Loucy (cell line): Measurements from ENCODE around the gene KRT8.
A peak's percentile ranks its signal among the peaks of the same experiment; 100 is the strongest.

Source experiments
- H2AFZ ChIP-seq: fragments of 200-600 bp; sonication (generic); 2 replicates; pipeline ENCODE4 v1.6.0; 2016; ENCODE audit warnings: antibody characterized with exemption, mild to moderate bottlenecking, low read length, moderate library complexity
- H3F3A ChIP-seq: fragments of 200-600 bp; 2 replicates; pipeline ENCODE4 v1.6.0; 2016; ENCODE audit warnings: antibody characterized with exemption, low read depth, mild to moderate bottlenecking
- H3K27me3 ChIP-seq: fragments of 200-600 bp; sonication (generic); 2 replicates; pipeline ENCODE4 v1.6.1; 2014; ENCODE audit warnings: low read length, mild to moderate bottlenecking; ENCODE audit not compliant: insufficient read depth, poor library complexity, severe bottlenecking
- H3K36me3 ChIP-seq: fragments of 200-600 bp; sonication (generic); 2 replicates; pipeline ENCODE4 v1.6.1; 2016; ENCODE audit warnings: low read length; ENCODE audit not compliant: insufficient read depth
- H3K4me1 ChIP-seq: fragments of 200-600 bp; sonication (generic); 2 replicates; pipeline ENCODE4 v1.5.1; 2014; ENCODE audit warnings: low read length, mild to moderate bottlenecking; ENCODE audit not compliant: insufficient read depth, poor library complexity, severe bottlenecking
- H3K4me2 ChIP-seq: fragments of 200-600 bp; sonication (generic); 2 replicates; pipeline ENCODE4 v1.6.0; 2014; ENCODE audit warnings: antibody characterized with exemption, low read length, low read depth, mild to moderate bottlenecking; ENCODE audit not compliant: poor library complexity, severe bottlenecking
- H3K4me3 ChIP-seq: fragments of 200-600 bp; sonication (generic); 2 replicates; pipeline ENCODE4 v1.5.1; 2014; ENCODE audit warnings: low read length, mild to moderate bottlenecking, mixed read lengths; ENCODE audit not compliant: poor library complexity, severe bottlenecking
- H3K79me2 ChIP-seq: fragments of 200-600 bp; sonication (generic); 2 replicates; pipeline ENCODE4 v1.6.1; 2014; ENCODE audit warnings: low read length; ENCODE audit not compliant: insufficient read depth
- H3K9ac ChIP-seq: fragments of 200-600 bp; sonication (generic); 2 replicates; pipeline ENCODE4 v1.6.0; 2014; ENCODE audit warnings: mild to moderate bottlenecking, low read depth, low read length, moderate library complexity; ENCODE audit not compliant: poor library complexity, severe bottlenecking
- H3K9me2 ChIP-seq: fragments of 200-600 bp; sonication (generic); replicated peaks from 2 replicates; pipeline ENCODE4 v1.6.1; 2016; ENCODE audit warnings: low read depth, low read length, mixed read lengths
- H3K9me3 ChIP-seq: fragments of 200-600 bp; sonication (generic); 2 replicates; pipeline ENCODE4 v1.6.1; 2014; ENCODE audit warnings: mild to moderate bottlenecking, antibody characterized with exemption, low read length, low read depth; ENCODE audit not compliant: insufficient read depth
- H4K20me1 ChIP-seq: fragments of 200-600 bp; sonication (generic); 2 replicates; pipeline ENCODE4 v1.6.0; 2014; ENCODE audit warnings: antibody characterized with exemption, low read length, mild to moderate bottlenecking; ENCODE audit not compliant: insufficient read depth, poor library complexity, severe bottlenecking
- EZH2phosphoT487 ChIP-seq: fragments of 200-600 bp; IDR thresholded peaks from 2 replicates; pipeline ENCODE4 v1.6.1; 2018; ENCODE audit warnings: antibody characterized with exemption, mild to moderate bottlenecking, moderate library complexity, borderline replicate concordance
- TF ChIP-seq, protein P1 (sequence below): fragments of 200-600 bp; sonication (generic); conservative IDR thresholded peaks from 2 replicates; pipeline ENCODE4 v1.5.1; 2014; ENCODE audit warnings: mild to moderate bottlenecking, antibody characterized with exemption, low read length

KRT8 gene

DNA sequence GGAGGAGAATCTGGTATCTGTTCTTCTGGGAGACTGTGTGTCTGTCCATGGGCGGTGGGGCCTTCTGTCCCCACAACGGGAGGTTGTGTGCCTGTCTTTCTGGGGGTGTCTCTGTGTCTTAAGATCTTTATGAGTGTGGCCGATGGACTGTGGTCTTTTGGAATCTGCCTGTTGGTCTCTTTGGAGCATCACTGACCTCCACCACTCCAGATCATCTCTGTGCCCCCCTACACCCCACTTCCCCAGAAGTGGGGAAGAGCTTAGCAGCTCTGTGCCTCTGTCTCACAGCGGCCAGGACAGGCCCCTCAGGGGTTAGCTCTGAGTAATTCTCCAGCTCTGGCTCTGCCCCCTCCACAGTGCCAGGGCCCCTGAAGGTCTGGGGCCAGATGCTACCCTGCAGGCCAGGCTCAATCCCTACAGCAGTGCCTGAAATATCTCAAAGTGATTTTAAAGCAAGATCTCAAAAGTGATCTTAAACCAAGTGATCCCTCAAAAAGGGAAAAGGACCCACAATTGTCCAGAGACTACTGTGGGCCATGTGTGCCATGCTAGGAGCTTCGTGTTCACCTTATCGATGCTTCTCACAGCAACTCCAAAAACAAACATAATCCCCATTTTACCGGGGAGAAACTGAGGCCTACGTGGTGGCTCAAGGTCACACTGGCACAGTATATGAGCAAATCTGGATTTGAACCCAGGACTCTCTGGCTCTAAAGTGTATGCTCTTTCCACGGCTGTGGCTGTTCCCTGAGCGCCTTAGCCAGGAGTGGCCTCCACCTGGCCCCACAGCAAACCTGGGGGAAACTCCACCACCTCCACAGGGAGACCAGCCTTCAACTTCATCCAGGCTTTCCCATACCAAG is 30.1 kb downstream of the KRT8 start:
- no peaks in the 10 kb centered on the region for H3K36me3 ChIP-seq
- peak overlapping the region; percentile 57 for H3K4me3 ChIP-seq
- H3F3A ChIP-seq: no peaks in the 10 kb centered on the region
- TF ChIP-seq EZH2phosphoT487: no peak
- TF ChIP-seq, protein P1, sequence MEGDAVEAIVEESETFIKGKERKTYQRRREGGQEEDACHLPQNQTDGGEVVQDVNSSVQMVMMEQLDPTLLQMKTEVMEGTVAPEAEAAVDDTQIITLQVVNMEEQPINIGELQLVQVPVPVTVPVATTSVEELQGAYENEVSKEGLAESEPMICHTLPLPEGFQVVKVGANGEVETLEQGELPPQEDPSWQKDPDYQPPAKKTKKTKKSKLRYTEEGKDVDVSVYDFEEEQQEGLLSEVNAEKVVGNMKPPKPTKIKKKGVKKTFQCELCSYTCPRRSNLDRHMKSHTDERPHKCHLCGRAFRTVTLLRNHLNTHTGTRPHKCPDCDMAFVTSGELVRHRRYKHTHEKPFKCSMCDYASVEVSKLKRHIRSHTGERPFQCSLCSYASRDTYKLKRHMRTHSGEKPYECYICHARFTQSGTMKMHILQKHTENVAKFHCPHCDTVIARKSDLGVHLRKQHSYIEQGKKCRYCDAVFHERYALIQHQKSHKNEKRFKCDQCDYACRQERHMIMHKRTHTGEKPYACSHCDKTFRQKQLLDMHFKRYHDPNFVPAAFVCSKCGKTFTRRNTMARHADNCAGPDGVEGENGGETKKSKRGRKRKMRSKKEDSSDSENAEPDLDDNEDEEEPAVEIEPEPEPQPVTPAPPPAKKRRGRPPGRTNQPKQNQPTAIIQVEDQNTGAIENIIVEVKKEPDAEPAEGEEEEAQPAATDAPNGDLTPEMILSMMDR: no peak
- no peak overlapping the region; the same call in 1 of the 2 replicates for H2AFZ ChIP-seq
- peaks cover 35% of the 10 kb centered on the region for H3K4me1 ChIP-seq
- H3K79me2 ChIP-seq: no peaks in the 10 kb centered on the region
- H3K4me2 ChIP-seq: peak overlapping the region; percentile 61
- H3K27me3 ChIP-seq: no peaks in the 10 kb centered on the region
- H3K9ac ChIP-seq: peak overlapping the region; percentile 21
- H4K20me1 ChIP-seq: no peaks in the 10 kb centered on the region
- no peaks in the 10 kb centered on the region for H3K9me3 ChIP-seq
- H3K9me2 ChIP-seq: no peaks in the 10 kb centered on the region

DNA sequence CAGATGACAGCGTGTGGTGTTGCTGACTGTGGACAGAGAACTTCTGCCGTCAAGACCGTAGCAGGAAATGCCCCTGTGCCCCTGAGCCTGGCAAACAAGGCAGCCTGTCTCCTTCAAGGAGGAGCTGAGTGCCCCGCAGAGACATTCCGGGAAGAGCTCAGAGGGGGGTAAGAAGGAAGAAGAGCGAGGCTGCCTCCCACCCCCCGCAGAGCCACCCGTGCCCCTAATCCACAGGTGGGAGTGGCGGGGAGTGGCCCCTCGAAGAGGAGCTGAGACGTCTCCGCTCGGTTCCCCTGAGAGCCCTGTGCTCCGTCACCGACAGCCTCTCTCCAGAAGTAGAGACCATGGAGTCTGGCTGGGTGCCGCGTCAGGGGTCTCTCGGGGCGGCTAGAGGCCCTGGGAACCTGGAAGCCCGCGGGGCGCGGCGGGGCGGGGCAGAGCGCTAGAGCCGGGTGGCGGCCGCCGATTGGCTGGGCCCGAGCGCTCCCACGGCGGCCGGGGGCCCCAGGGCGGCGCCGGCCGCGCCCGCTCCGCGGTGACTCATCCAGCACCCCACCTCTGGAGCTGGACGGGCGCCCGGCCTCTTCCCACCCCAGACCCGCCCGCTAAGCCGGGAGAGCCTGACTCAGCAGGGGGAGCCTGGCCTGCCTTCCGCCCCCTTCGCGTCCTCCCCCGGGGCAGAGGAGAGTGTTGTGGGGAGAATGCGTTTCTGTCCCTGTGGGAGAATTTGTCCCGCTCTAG is 30.9 kb downstream of the KRT8 start:
- Histone ChIP-seq H3K4me1 (peaks cover 35% of the 10 kb centered on the region), H3K9me3 (no peaks in the 10 kb centered on the region)

DNA sequence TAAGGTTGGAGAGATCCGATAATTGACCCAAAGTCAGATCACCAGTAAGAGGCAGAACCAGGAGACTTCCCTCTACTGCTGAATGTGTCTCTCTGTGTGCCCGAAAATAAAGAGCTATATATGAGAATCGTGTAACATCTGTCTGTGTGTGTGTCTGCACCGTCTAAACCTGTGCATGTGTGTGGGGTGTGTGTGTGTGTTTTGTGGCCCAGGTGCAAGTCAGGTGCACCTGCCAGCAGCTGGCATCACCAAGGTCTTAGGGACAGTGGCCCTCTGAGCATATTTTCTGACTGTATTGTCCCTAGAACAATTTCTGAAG is 31.4 kb downstream of the KRT8 start:
- Histone ChIP-seq H4K20me1 (no peaks in the 10 kb centered on the region), H2AFZ (peak overlapping the region; percentile 87; the same call in 1 of the 2 replicates), H3K9ac (peak overlapping the region; percentile 49), H3K9me2 (no peaks in the 10 kb centered on the region), H3K36me3 (no peaks in the 10 kb centered on the region), H3K27me3 (no peaks in the 10 kb centered on the region), H3F3A (no peaks in the 10 kb centered on the region), H3K9me3 (no peaks in the 10 kb centered on the region), H3K79me2 (no peaks in the 10 kb centered on the region), H3K4me1 (peaks cover 35% of the 10 kb centered on the region), H3K4me2 (peak overlapping the region; percentile 70), H3K4me3 (peak overlapping the region; percentile 66)
- TF ChIP-seq EZH2phosphoT487: no peak
- TF ChIP-seq, protein P1: no peak

More for the DNA sequence above, 30.9 kb downstream of the KRT8 start:
- peak overlapping the region; percentile 70 for H3K4me2 ChIP-seq
- peak overlapping the region; percentile 87; the same call in 1 of the 2 replicates for H2AFZ ChIP-seq
- H4K20me1 ChIP-seq: no peaks in the 10 kb centered on the region
- H3K9ac ChIP-seq: peak overlapping the region; percentile 49
- H3K36me3 ChIP-seq: no peaks in the 10 kb centered on the region
- peak overlapping the region; percentile 66 for H3K4me3 ChIP-seq
- TF ChIP-seq EZH2phosphoT487: no peak
- TF ChIP-seq, protein P1: no peak
- H3K79me2 ChIP-seq: no peaks in the 10 kb centered on the region
- no peaks in the 10 kb centered on the region for H3K9me2 ChIP-seq
- no peaks in the 10 kb centered on the region for H3F3A ChIP-seq
- H3K27me3 ChIP-seq: no peaks in the 10 kb centered on the region
